Activated CD4-positive, alpha-beta T cell treated with anti-CD3 and anti-CD28 coated beads, Interleukin-2, amount 10 ng/mL, durations not matched to agents 24 days and 14 days (primary cell): Measurements from ENCODE around the gene MTF1. TPM values are rescaled to one million over a fixed set of nuclear protein-coding genes. Genes with fewer than 3 reads are reported as not detected.

Experiments
- DNase-seq: peaks from one replicate; pipeline ENCODE4 v3.0.0; 2022
- H3K27ac Mint-ChIP-seq: one replicate; pipeline ENCODE4 v1.8.0; 2022; ENCODE audit warnings: mild to moderate bottlenecking, mixed read lengths
- H3K27me3 Mint-ChIP-seq: one replicate; pipeline ENCODE4 v1.8.0; 2022; ENCODE audit warnings: mixed read lengths
- H3K36me3 Mint-ChIP-seq: one replicate; pipeline ENCODE4 v1.8.0; 2022; ENCODE audit warnings: low read depth, mild to moderate bottlenecking, mixed read lengths
- H3K4me1 Mint-ChIP-seq: one replicate; pipeline ENCODE4 v1.8.0; 2021; ENCODE audit warnings: mixed read lengths
- H3K4me3 Mint-ChIP-seq: one replicate; pipeline ENCODE4 v1.8.0; 2022; ENCODE audit warnings: mild to moderate bottlenecking, moderate library complexity, mixed read lengths
- H3K9me3 Mint-ChIP-seq: one replicate; pipeline ENCODE4 v1.8.0; 2021; ENCODE audit warnings: mixed read lengths
- intact Hi-C: fragments of 100-400 bp; cut with micrococcal nuclease; formaldehyde crosslinking; loops from one replicate; pipeline ENCODE4 v1.15.1; 2023
- total RNA-seq: library from RNA; stranded (reverse); gene quantifications from 2 replicates; pipeline ENCODE4 v1.2.3, GENCODE V29; 2022

The MTF1 gene
- total RNA-seq, 1 donor from 2014 or later: 31.2 TPM

GRCh38 chr1:37858931-37859506 is 373 bp downstream of the MTF1 start:
- Mint-ChIP-seq H3K27ac (peak overlapping the region; percentile 96), H3K4me1 (peaks cover 31% of the 10 kb centered on the region), H3K27me3 (no peaks in the 10 kb centered on the region), H3K4me3 (peak overlapping the region; percentile 89), H3K9me3 (no peaks in the 10 kb centered on the region), H3K36me3 (peaks cover 26% of the 10 kb centered on the region)
- intact Hi-C loops: loop anchor here (1.0 to 5.0 kb wide), 3 partner anchors 167 to 382 kb away; partner anchors contain the start of genes CDCA8 and GNL2
- DNase-seq: no peak

GRCh38 chr1:37854406-37854805 is 5.0 kb downstream of the MTF1 start:
- H3K4me1 Mint-ChIP-seq: peaks cover 35% of the 10 kb centered on the region
- intact Hi-C loops: no loop called here
- no peak overlapping the region for H3K4me3 Mint-ChIP-seq
- no peak for DNase-seq
- no peaks in the 10 kb centered on the region for H3K9me3 Mint-ChIP-seq
- H3K27me3 Mint-ChIP-seq: no peaks in the 10 kb centered on the region
- peaks cover 31% of the 10 kb centered on the region for H3K36me3 Mint-ChIP-seq
- H3K27ac Mint-ChIP-seq: no peak overlapping the region

- no peak for DNase-seq
- Mint-ChIP-seq H3K4me1 (peaks cover 28% of the 10 kb centered on the region), H3K27ac (peak overlapping the region; percentile 4), H3K27me3 (no peaks in the 10 kb centered on the region), H3K4me3 (no peak overlapping the region), H3K36me3 (peaks cover 35% of the 10 kb centered on the region), H3K9me3 (no peaks in the 10 kb centered on the region)
- intact Hi-C loops: no loop called here
Measured at GRCh38 chr1:37853157-37853556, 6.2 kb downstream of the MTF1 start.

GRCh38 chr1:37851782-37852210 is 7.6 kb downstream of the MTF1 start:
- DNase-seq: peak; percentile 62
- intact Hi-C loops: no loop called here

GRCh38 chr1:37851262-37851661 is 8.1 kb downstream of the MTF1 start:
- intact Hi-C loops: no loop called here
- Mint-ChIP-seq H3K27me3 (no peaks in the 10 kb centered on the region), H3K36me3 (peaks cover 26% of the 10 kb centered on the region), H3K4me1 (peaks cover 29% of the 10 kb centered on the region), H3K4me3 (no peak overlapping the region), H3K27ac (no peak overlapping the region), H3K9me3 (no peaks in the 10 kb centered on the region)
- no peak for DNase-seq

More at GRCh38 chr1:37851782-37852210, 7.6 kb downstream of the MTF1 start:
- no peak overlapping the region for H3K4me3 Mint-ChIP-seq
- H3K4me1 Mint-ChIP-seq: peaks cover 25% of the 10 kb centered on the region
- no peaks in the 10 kb centered on the region for H3K27me3 Mint-ChIP-seq
- H3K9me3 Mint-ChIP-seq: no peaks in the 10 kb centered on the region
- peaks cover 29% of the 10 kb centered on the region for H3K36me3 Mint-ChIP-seq
- H3K27ac Mint-ChIP-seq: no peak overlapping the region

GRCh38 chr1:37850352-37850955 is 8.9 kb downstream of the MTF1 start:
- H3K9me3 Mint-ChIP-seq: no peaks in the 10 kb centered on the region
- DNase-seq: no peak
- H3K4me3 Mint-ChIP-seq: no peak overlapping the region
- intact Hi-C loops: no loop called here
- H3K4me1 Mint-ChIP-seq: peaks cover 35% of the 10 kb centered on the region
- H3K27me3 Mint-ChIP-seq: no peaks in the 10 kb centered on the region
- H3K36me3 Mint-ChIP-seq: peaks cover 24% of the 10 kb centered on the region
- no peak overlapping the region for H3K27ac Mint-ChIP-seq

GRCh38 chr1:37849480-37849879 is 9.9 kb downstream of the MTF1 start:
- Mint-ChIP-seq H3K4me1 (peaks cover 34% of the 10 kb centered on the region), H3K9me3 (no peaks in the 10 kb centered on the region), H3K4me3 (no peak overlapping the region), H3K27me3 (no peaks in the 10 kb centered on the region), H3K27ac (no peak overlapping the region), H3K36me3 (peaks cover 24% of the 10 kb centered on the region)
- intact Hi-C loops: no loop called here
- DNase-seq: no peak

- DNase-seq: no peak
- H3K27ac Mint-ChIP-seq: peak overlapping the region; percentile 68
- H3K27me3 Mint-ChIP-seq: no peaks in the 10 kb centered on the region
- no peaks in the 10 kb centered on the region for H3K9me3 Mint-ChIP-seq
- H3K36me3 Mint-ChIP-seq: peaks cover 19% of the 10 kb centered on the region
- H3K4me1 Mint-ChIP-seq: peaks cover 28% of the 10 kb centered on the region
- intact Hi-C loops: no loop called here
- peak overlapping the region; percentile 69 for H3K4me3 Mint-ChIP-seq
Measured at GRCh38 chr1:37846647-37847339, 12.6 kb downstream of the MTF1 start.

- Mint-ChIP-seq H3K27ac (no peak overlapping the region), H3K36me3 (peaks cover 20% of the 10 kb centered on the region), H3K4me3 (no peak overlapping the region), H3K9me3 (no peaks in the 10 kb centered on the region), H3K27me3 (no peaks in the 10 kb centered on the region), H3K4me1 (peaks cover 28% of the 10 kb centered on the region)
- no peak for DNase-seq
- intact Hi-C loops: no loop called here
Measured at GRCh38 chr1:37845786-37846185, 13.6 kb downstream of the MTF1 start.

- intact Hi-C loops: no loop called here
- Mint-ChIP-seq H3K36me3 (peaks cover 24% of the 10 kb centered on the region), H3K27ac (peak overlapping the region; percentile 7)
Measured at GRCh38 chr1:37845049-37845646, 14.2 kb downstream of the MTF1 start.

GRCh38 chr1:37844536-37844935 is 14.9 kb downstream of the MTF1 start:
- peaks cover 28% of the 10 kb centered on the region for H3K4me1 Mint-ChIP-seq
- no peaks in the 10 kb centered on the region for H3K9me3 Mint-ChIP-seq
- H3K4me3 Mint-ChIP-seq: no peak overlapping the region
- DNase-seq: no peak
- no peaks in the 10 kb centered on the region for H3K27me3 Mint-ChIP-seq
- intact Hi-C loops: no loop called here
- no peak overlapping the region for H3K27ac Mint-ChIP-seq
- H3K36me3 Mint-ChIP-seq: peaks cover 31% of the 10 kb centered on the region

More at GRCh38 chr1:37845049-37845646, 14.2 kb downstream of the MTF1 start:
- H3K4me3 Mint-ChIP-seq: no peak overlapping the region
- peaks cover 28% of the 10 kb centered on the region for H3K4me1 Mint-ChIP-seq
- DNase-seq: no peak
- H3K27me3 Mint-ChIP-seq: no peaks in the 10 kb centered on the region
- no peaks in the 10 kb centered on the region for H3K9me3 Mint-ChIP-seq

GRCh38 chr1:37841652-37842051 is 17.7 kb downstream of the MTF1 start:
- H3K4me1 Mint-ChIP-seq: peaks cover 21% of the 10 kb centered on the region
- no peak for DNase-seq
- no peaks in the 10 kb centered on the region for H3K9me3 Mint-ChIP-seq
- intact Hi-C loops: no loop called here
- H3K27me3 Mint-ChIP-seq: no peaks in the 10 kb centered on the region
- no peak overlapping the region for H3K27ac Mint-ChIP-seq
- peaks cover 38% of the 10 kb centered on the region for H3K36me3 Mint-ChIP-seq
- no peak overlapping the region for H3K4me3 Mint-ChIP-seq

- DNase-seq: no peak
- H3K27me3 Mint-ChIP-seq: no peaks in the 10 kb centered on the region
- H3K9me3 Mint-ChIP-seq: no peaks in the 10 kb centered on the region
- H3K36me3 Mint-ChIP-seq: peaks cover 45% of the 10 kb centered on the region
- peak overlapping the region; percentile 20 for H3K27ac Mint-ChIP-seq
- intact Hi-C loops: no loop called here
- H3K4me3 Mint-ChIP-seq: no peak overlapping the region
- H3K4me1 Mint-ChIP-seq: peaks cover 13% of the 10 kb centered on the region
Measured at GRCh38 chr1:37840711-37841110, 18.7 kb downstream of the MTF1 start.

- Mint-ChIP-seq H3K27me3 (no peaks in the 10 kb centered on the region), H3K9me3 (no peaks in the 10 kb centered on the region), H3K36me3 (peaks cover 49% of the 10 kb centered on the region), H3K4me3 (no peak overlapping the region), H3K27ac (no peak overlapping the region), H3K4me1 (peaks cover 6% of the 10 kb centered on the region)
- DNase-seq: no peak
- intact Hi-C loops: no loop called here
Measured at GRCh38 chr1:37839676-37840075, 19.7 kb downstream of the MTF1 start.
